ENCODE data around the gene THADA. TPM values are rescaled to one million over a fixed set of nuclear protein-coding genes. Genes with fewer than 3 reads are reported as not detected.

The THADA gene
- total RNA-seq, 1 experiment from 2014 or later = 20.1 TPM

GRCh38 chr2:43513216-43513615 lies 82.6 kb downstream of the THADA start:
- Mint-ChIP-seq H3K9me3 (no peaks in the 10 kb centered on the region), H3K36me3 (ENCODE audit: insufficient read depth in 1 of 3, low read depth in 3 of 3) (peaks cover 0 to 8% (median 8%) of the 10 kb centered on the region in 3 experiments; a peak in 4 of 7 replicates), H3K4me3 (no peak overlapping the region), H3K27ac (no peak overlapping the region; a peak in 1 of 7 replicates), H3K27me3 (ENCODE audit: low read depth) (no peaks in the 10 kb centered on the region), H3K4me1 (peaks cover 5 to 9% of the 10 kb centered on the region in 2 experiments; a peak in 3 of 4 replicates)
- Histone ChIP-seq H4K20me1 (ENCODE audit: control insufficient read depth, insufficient read depth, insufficient read length) (no peaks in the 10 kb centered on the region), H4K8ac (replicated peaks; ENCODE audit: insufficient read length, low read depth, low read length) (no peak overlapping the region), H3K27me3 (ENCODE audit: insufficient read depth, low read length) (no peaks in the 10 kb centered on the region), H3K23ac (ENCODE audit: insufficient read length, low read depth, low read length) (no peak overlapping the region), H3K4ac (ENCODE audit: low read depth, low read length) (no peak overlapping the region), H3K4me2 (ENCODE audit: insufficient read depth, insufficient read length, low read length) (no peak overlapping the region), H2AFZ (ENCODE audit: low read length) (no peak overlapping the region), H2BK120ac (ENCODE audit: low read depth, low read length, poor library complexity, severe bottlenecking) (no peak overlapping the region), H3K14ac (ENCODE audit: insufficient read depth, low read length) (no peak overlapping the region), H3K4me1 (ENCODE audit: insufficient read depth, low read length) (no peaks in the 10 kb centered on the region), H3K56ac (ENCODE audit: insufficient read length, low read depth, low read length) (no peak overlapping the region), H4K5ac (ENCODE audit: insufficient read length, low read depth, low read length) (no peak overlapping the region), H3K18ac (ENCODE audit: insufficient read length, low read depth, low read length) (no peak overlapping the region), H2AK5ac (ENCODE audit: insufficient read length, low read length) (no peak overlapping the region), H2BK15ac (ENCODE audit: low read depth, low read length) (no peak overlapping the region), H3K79me2 (ENCODE audit: insufficient read depth, low read length) (no peaks in the 10 kb centered on the region), H3K79me1 (ENCODE audit: insufficient read depth, low read depth, low read length, poor library complexity, severe bottlenecking) (no peaks in the 10 kb centered on the region), H3K9ac (ENCODE audit: extremely low read depth, insufficient read length, low read length) (no peak overlapping the region), H4K91ac (ENCODE audit: insufficient read length, low read depth, low read length) (no peak overlapping the region), H3K23me2 (ENCODE audit: insufficient read length, low read depth, low read length, poor library complexity, severe bottlenecking) (no peaks in the 10 kb centered on the region), H2BK12ac (ENCODE audit: insufficient read length, low read depth, low read length) (no peak overlapping the region), H2BK5ac (ENCODE audit: insufficient read length, low read length) (no peak overlapping the region), H3K27ac (ENCODE audit: insufficient read length, low read depth, low read length) (no peak overlapping the region), H2BK20ac (ENCODE audit: low read depth, low read length, poor library complexity, severe bottlenecking) (no peak overlapping the region), H3T11ph (ENCODE audit: low read length) (no peak overlapping the region), H3K9me3 (ENCODE audit: control insufficient read depth, low read depth, low read length) (no peaks in the 10 kb centered on the region)
- no peak for DNase-seq
- no peak for TF ChIP-seq CTCF (conservative IDR thresholded peaks at IDR 0.05)

Data from H9 (cell line).